HG03103 (cell line): ENCODE results near the gene RBPJ.

ENCODE experiments used
- ATAC-seq: cut with Tn5 transposase; IDR thresholded peaks from one replicate; pipeline ENCODE4 v1.9.1; 2021; ENCODE audit warnings: low read depth; ENCODE audit not compliant: unreplicated experiment

The RBPJ gene

DNA sequence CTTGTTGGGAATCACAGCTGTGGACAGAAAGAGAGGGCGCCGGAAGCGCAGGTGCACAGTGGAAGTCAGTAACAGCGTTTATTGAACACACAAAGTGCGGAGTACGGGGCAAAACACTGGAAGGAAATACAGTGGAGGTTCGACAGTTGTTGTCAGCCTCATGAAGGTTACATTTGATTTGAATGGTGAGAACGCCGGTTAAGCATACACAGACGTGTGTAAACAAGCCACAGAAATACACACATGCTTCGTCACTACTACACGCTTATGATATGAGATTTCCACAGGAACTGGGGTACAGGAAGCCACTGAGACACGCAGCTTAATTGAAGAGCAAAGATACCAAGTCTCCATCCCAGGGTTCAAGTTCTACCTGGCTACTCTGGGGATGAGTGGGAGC is 157.5 kb downstream of the RBPJ start:
- ATAC-seq: no peak

DNA sequence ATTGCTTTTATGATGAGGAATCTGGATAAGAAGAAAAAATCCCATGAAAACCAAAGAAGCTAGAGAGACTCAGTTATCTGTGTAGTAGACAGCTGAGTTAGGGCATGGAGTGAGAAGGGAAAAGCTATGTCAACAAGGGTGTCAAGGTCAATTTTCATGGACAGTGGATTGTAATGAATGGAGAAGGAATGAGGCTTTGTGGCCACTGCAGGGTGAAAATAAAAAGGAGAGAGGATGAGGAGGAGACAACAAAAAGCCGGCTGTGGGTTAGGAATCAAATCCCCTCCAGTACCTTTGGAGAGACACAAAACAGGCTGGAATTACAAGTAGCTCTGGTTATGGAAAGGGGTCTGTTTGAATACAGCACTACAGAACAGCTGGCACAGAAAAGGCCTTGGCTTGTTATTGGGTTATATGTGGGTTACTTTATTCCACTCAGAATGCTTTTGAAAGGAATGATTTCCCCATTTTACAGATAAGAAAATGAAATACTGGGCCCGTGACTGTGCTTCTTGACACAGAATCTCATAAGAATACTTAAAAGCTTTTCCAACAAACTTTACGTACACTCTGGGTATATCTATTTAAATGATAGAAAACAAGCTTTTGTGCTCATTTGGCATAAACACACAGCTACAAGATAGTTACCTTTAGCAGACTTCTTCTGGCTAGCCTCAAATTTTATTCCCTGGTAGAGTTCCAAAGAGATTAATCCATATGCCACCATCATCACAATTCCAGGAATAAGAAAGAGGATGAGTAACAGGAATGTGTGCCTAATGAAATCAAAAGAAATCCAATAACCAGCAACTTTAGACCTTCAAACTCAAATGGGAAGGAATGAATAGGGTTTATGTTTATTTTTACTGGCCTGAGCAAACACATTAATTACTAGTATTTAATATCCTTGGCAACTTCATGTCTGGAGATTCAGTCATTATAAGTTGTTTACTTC is 162.0 kb downstream of the RBPJ start:
- ATAC-seq: no peak

DNA sequence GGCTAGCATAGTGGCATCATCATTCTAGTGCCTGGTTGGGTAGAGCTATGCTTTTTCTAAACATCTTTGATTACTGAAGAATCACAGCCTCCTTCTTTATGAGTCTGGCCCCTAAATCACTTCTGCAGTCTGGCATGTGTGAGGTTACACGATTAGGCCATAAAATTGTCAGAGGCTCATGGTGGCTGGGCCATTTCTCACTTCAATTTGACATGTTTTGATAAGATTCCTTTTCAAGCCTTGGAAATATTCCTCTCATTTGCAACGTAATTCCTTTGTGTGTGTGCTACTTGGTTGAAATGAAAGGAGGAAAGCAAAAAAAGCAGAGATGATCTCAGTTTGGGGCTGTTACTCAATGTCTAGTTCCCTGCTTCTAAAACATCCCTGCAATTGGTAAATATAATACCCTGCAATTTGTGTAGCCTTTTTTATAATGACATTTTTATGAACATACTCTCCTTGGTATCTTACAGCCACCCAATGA is 163.3 kb downstream of the RBPJ start:
- no peak for ATAC-seq

DNA sequence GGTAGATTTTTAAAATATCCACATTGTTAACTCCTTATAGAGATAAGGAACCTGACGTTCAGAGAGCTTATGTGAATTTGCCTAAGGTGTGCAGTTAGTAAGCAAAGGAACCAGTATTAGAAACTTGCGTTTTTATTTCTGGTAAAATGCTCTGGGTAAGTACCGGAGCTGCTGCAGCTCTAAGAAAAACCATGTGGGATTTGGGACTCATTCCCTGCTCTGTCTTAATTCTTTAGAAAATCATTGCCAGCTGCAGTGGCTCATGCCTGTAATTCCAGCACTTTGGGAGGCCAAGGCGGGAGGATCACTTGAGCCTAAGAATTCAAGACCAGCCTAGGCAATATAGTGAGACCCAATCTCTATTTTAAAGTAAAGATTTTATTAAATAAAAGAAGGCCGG is 163.7 kb downstream of the RBPJ start:
- no peak for ATAC-seq
